ENCODE measurements around the gene CDK8.

The CDK8 gene

GRCh38 chr13:26379831-26380230 lies 125.9 kb downstream of the CDK8 start:
- in situ Hi-C loops (cut with HindIII; ENCODE audit: low pct_ligation_motif_present, low sequenced_read_pairs) = no loop called here
- no peaks in the 10 kb centered on the region for H3K36me3 ChIP-seq (replicated peaks)
- no peak for TF ChIP-seq CTCF (IDR thresholded peaks at IDR 0.05; ENCODE audit: low read depth, low read length, missing control alignments)
- no peaks in the 10 kb centered on the region for H3K27me3 ChIP-seq (replicated peaks)
- no peak overlapping the region for H3K4me3 ChIP-seq (ENCODE audit: low read depth, low read length)
- DNase-seq = no peak
- H3K27ac ChIP-seq = no peak overlapping the region

- in situ Hi-C loops (cut with HindIII; ENCODE audit: low pct_ligation_motif_present, low sequenced_read_pairs) = no loop called here
- no peak for DNase-seq
- Histone ChIP-seq H3K27me3 (replicated peaks) (no peaks in the 10 kb centered on the region), H3K27ac (no peak overlapping the region), H3K36me3 (replicated peaks) (no peaks in the 10 kb centered on the region), H3K4me3 (ENCODE audit: low read depth, low read length) (no peak overlapping the region)
- TF ChIP-seq CTCF (IDR thresholded peaks at IDR 0.05; ENCODE audit: low read depth, low read length, missing control alignments) = no peak
Measured at GRCh38 chr13:26380930-26381329, 127.0 kb downstream of the CDK8 start.

- H3K27me3 ChIP-seq (replicated peaks) = no peaks in the 10 kb centered on the region
Measured at GRCh38 chr13:26382366-26382765, 128.4 kb downstream of the CDK8 start.

GRCh38 chr13:26382835-26383234 lies 128.9 kb downstream of the CDK8 start:
- in situ Hi-C loops (cut with HindIII; ENCODE audit: low pct_ligation_motif_present, low sequenced_read_pairs) = no loop called here
- no peak for TF ChIP-seq CTCF (IDR thresholded peaks at IDR 0.05; ENCODE audit: low read depth, low read length, missing control alignments)
- Histone ChIP-seq H3K27me3 (replicated peaks) (no peaks in the 10 kb centered on the region), H3K27ac (no peak overlapping the region), H3K4me3 (ENCODE audit: low read depth, low read length) (no peak overlapping the region), H3K36me3 (replicated peaks) (no peaks in the 10 kb centered on the region)
- no peak for DNase-seq

More at GRCh38 chr13:26382366-26382765, 128.4 kb downstream of the CDK8 start:
- in situ Hi-C loops (cut with HindIII; ENCODE audit: low pct_ligation_motif_present, low sequenced_read_pairs) = no loop called here
- Histone ChIP-seq H3K27ac (no peak overlapping the region), H3K4me3 (ENCODE audit: low read depth, low read length) (no peak overlapping the region), H3K36me3 (replicated peaks) (no peaks in the 10 kb centered on the region)
- no peak for TF ChIP-seq CTCF (IDR thresholded peaks at IDR 0.05; ENCODE audit: low read depth, low read length, missing control alignments)
- DNase-seq = no peak

- no peaks in the 10 kb centered on the region for H3K27me3 ChIP-seq (replicated peaks)
- in situ Hi-C loops (cut with HindIII; ENCODE audit: low pct_ligation_motif_present, low sequenced_read_pairs) = no loop called here
- no peak overlapping the region for H3K27ac ChIP-seq
- H3K4me3 ChIP-seq (ENCODE audit: low read depth, low read length) = no peak overlapping the region
- DNase-seq = no peak
- TF ChIP-seq CTCF (IDR thresholded peaks at IDR 0.05; ENCODE audit: low read depth, low read length, missing control alignments) = no peak
- H3K36me3 ChIP-seq (replicated peaks) = no peaks in the 10 kb centered on the region
Measured at GRCh38 chr13:26384587-26384986, 130.7 kb downstream of the CDK8 start.

GRCh38 chr13:26386026-26386425 lies 132.1 kb downstream of the CDK8 start:
- no peak overlapping the region for H3K27ac ChIP-seq
- TF ChIP-seq CTCF (IDR thresholded peaks at IDR 0.05; ENCODE audit: low read depth, low read length, missing control alignments) = no peak
- no peak for DNase-seq
- no peaks in the 10 kb centered on the region for H3K36me3 ChIP-seq (replicated peaks)
- no peaks in the 10 kb centered on the region for H3K27me3 ChIP-seq (replicated peaks)
- H3K4me3 ChIP-seq (ENCODE audit: low read depth, low read length) = no peak overlapping the region
- in situ Hi-C loops (cut with HindIII; ENCODE audit: low pct_ligation_motif_present, low sequenced_read_pairs) = no loop called here
